ENCODE data around the gene GOLM1.
A peak's percentile ranks its signal among the peaks of the same experiment; 100 is the strongest.
"Not testable (repeated sequence)": the region's sequence is repeated elsewhere in the genome, so short reads cannot be mapped to it uniquely, and the experiment has no call there.

Gene GOLM1

GRCh38 chr9:86079865-86080469, 19.4 kb downstream of the GOLM1 start:
- no peak for DNase-seq

GRCh38 chr9:86079421-86079831, 19.9 kb downstream of the GOLM1 start:
- DNase-seq = no peak

DNA sequence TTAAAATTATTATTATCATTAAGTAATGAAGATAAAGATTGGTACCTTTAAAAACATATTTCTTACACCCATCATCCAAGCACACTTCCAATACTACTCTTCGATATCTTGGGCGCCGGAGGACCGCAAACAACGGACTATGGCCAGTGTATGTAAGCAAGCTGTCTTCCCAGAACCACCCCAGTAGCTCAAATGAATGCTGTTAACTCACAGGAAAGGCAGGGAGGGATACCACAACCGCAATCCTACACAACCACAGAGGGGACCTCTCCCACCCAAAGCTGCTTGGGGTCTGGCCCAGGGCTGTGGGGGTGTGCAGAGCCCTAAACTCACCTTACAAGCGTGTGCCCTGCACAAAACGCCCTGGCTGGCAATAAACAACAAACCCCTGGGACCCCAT, 20.6 kb downstream of the GOLM1 start:
- DNase-seq = no peak

- no peak for DNase-seq
Observed at GRCh38 chr9:86077276-86077675, 22.1 kb downstream of the GOLM1 start.

GRCh38 chr9:86075132-86076109, 23.9 kb downstream of the GOLM1 start:
- peak in 1 of 4 experiments; percentile 19 for DNase-seq

- no peak for DNase-seq
Observed at GRCh38 chr9:86073839-86074238, 25.5 kb downstream of the GOLM1 start.

DNA sequence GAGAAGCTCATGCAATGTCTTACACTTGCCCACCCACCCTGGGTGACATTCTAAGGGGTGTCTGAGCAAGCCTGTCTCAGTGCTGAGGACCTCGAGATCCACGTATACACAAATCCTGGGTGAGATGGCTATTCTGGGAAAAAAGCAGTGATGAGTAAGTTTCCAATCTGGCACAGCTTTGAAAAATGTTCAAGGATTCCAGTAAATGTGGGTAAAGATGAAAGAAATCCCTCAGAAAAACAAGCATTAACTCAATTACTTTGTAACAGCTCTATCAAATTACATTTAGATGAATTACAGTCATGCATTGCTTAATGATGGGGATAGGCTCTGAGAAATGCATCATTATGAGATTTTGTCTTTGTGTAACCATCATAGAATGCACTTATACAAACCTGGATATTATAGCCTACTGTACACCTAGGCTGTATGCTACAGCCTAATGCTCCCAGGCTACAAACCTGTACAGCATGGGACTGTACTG, 26.9 kb downstream of the GOLM1 start:
- no peak for DNase-seq

- peak; percentile 58 to 89 (median 78) for DNase-seq
Observed at GRCh38 chr9:86069206-86069869, 30.0 kb downstream of the GOLM1 start.

GRCh38 chr9:86064220-86064619, 35.1 kb downstream of the GOLM1 start:
- DNase-seq = no peak

DNA sequence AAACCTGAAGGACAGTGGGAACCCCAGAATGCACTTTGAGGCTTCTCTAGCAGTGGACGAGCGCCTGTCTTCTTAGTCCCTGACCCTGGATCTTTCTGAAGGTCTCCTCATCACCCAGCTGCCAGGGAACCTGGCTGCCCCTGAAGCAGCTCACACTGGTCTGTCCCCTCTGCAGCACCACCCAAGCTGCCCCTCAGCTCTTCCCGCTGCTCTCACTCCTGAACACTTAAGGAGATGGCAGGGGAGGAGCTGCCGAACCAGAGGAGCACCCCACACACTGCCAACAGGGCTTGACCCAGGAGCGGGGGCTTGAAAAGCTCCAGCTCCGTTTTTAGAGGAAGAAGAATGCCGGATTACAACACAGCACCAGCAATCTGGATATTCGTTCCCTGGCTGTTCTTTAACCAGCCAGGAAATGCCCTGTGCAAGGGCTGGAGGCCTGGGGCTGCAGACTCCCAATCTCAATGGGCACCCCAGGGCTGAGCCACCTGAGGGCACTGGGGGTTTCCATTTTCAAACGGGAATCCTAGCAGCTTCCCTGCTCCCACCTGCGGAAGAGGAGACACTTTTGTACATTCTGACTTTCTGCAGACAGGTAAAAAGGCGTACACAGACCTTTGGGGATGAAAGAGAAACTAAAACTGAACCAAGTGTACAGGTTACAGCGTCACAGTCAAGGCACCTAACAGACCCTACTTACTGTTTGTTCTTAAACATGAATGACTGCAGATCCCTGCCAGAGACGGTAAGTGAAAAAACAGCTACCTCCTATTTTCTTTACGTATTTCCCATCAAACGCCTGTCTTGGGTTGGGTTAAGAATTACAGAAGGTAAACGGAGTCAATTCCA, 36.3 kb downstream of the GOLM1 start:
- peak; percentile 24 to 53 (median 49) for DNase-seq

- no peak for DNase-seq
Observed at GRCh38 chr9:86061972-86062739, 37.2 kb downstream of the GOLM1 start.

DNA sequence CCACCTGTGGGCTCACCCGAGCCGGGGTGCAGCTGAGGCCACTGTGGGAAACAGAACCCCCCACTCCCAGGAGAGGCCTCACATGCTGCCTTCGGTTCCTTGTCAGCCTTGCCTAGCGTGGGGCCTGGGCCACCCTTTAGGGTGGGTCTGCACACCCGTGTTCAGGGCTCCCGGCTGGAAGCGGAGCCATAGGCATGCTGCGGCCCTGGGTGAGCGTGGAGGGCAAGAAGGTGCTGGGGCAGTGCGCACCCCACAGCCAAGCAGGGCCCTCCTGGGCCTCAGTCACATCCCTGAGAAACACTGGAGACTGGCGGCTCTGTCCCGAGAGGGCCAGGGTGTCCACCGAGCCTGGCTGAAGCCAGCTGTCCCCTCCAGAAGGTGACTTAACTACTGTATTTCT, 41.9 kb downstream of the GOLM1 start:
- no peak for DNase-seq

DNA sequence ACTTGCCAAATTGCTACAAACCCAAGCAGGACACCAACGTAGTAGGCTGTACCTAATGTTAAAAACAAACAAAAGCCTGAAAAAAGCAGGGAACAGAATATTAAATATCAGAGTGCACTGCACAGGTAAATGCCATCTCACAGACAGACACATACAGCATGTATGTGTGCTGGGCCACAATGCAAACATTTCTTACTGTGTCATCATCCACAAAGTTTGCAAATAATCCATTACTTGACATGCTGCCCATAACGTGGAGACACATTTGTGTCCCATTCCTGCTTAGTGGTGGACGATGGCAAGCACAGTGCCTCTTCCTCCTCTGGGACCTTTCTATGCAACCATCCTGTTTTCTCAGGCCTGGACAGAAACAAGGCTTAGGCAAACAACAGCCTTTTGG, 44.7 kb downstream of the GOLM1 start:
- DNase-seq = no peak

DNA sequence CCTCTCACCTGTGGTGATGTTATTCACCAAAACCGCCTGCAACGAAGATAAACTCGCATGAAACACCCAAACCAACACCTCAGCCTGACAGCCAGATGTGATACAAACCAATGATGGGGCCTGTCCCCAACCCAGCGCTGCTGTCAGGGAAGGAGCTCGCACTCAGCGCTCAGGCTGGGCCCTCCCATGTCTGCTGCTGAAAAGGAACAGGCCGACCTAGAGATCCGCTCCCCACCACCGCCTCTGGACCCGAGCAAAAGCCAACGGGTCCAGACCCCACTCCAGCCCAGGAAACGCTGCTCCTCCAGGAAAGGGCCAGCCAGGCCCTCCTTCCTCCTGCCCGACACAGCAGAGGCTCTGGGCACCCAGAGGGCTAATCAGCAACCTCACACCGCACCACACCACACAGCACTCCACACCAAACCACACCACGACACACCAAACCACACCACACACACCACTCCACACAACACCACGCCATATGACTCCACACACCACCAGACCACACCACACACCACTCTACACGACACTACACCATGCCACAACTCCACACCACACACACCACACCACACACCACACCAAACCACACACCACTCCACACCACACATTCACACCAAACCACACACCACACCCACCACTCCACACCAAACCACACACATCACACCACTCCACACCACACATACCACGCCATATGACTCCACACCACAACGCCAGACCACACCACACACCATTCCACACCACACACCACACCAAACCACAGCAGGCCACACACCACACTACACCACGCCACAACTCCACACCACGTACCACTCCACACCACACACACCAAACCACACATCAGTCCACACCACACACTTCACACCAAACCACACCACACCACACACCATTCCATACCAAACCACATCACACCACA, 46.5 kb downstream of the GOLM1 start:
- no peak for DNase-seq

GRCh38 chr9:86048018-86048742, 51.2 kb downstream of the GOLM1 start:
- DNase-seq = not testable (repeated sequence)

GRCh38 chr9:86047361-86047760, 52.0 kb downstream of the GOLM1 start:
- DNase-seq = no peak

GRCh38 chr9:86046930-86047341, 52.4 kb downstream of the GOLM1 start:
- DNase-seq = no peak

- DNase-seq = no peak
Observed at GRCh38 chr9:86046071-86046636, 53.2 kb downstream of the GOLM1 start.

GRCh38 chr9:86045654-86046053, 53.7 kb downstream of the GOLM1 start:
- DNase-seq = no peak

Data from suppressor macrophage (primary cell).